ENCODE measurements around the gene RAB5IF.

RAB5IF gene

DNA sequence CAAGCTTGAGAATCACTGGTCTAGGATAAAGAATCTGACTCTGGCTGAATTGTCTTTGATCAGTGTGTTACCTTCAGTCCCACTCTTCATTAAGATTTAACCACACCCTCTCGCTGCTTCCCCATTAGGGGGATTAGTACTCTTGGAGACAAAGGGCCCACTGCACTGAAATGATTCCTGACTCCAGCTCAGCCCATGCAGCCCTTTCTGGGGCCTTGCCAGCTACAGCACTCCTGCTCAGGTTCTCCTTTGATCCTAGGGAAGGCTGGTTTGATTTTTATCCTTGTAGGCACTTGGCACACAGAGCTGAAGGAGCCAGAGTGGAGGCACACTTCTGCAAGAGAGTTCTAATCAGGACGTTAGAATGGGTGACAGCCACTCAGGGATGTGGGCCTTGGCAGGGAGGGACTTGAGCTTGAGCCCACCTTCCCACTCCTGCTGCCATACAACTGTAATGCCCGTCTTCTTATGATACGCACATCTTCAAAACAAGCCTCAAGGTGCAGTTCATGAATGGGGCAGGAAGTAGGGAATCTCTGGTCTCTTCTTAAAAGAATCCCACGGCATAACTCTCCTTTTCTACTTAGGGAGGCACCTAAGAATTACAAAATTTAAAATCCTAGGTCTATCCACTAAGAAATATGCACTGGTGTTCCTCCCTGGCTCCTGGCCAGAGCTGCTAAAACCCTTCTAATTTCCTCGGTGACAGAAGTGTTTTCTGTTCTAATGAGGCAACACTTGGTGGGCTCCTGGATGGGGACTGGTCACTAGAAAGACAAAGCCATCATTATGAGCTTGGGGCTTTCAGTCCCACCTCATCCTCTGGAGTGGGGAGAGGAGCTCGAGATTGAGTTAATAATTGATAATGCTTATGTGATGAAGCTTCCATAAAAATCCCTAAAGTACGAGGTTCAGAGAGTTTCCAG lies 41.9 kb downstream of the RAB5IF start:
- no peak for TF ChIP-seq POLR2A (IDR thresholded peaks at IDR 0.05; ENCODE audit: low read depth, low read length)
- DNase-seq (ENCODE audit: insufficient read length, low spot score): no peak
- no peak for FAIRE-seq

DNA sequence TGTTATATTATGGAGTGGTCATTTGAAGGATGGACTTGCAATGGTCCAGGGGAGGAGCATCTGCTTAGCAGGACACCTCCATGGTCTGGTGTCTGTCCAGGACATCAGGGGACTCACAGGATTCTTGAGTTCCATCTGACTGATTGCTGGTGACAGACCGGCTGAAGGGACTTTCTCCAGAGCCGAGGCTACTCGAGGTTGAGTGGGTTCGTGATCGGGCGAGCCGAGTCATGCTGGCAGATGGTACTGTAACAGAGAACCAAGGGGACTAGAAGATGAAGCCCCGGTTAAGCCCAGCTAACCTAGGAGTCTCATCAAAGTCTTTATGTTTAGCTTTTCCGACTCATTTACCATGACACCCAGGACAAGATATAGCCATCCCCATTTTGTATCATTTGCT lies 47.9 kb downstream of the RAB5IF start:
- DNase-seq (ENCODE audit: insufficient read length, low spot score): no peak
- FAIRE-seq: no peak
- TF ChIP-seq POLR2A (IDR thresholded peaks at IDR 0.05; ENCODE audit: low read depth, low read length): no peak

DNA sequence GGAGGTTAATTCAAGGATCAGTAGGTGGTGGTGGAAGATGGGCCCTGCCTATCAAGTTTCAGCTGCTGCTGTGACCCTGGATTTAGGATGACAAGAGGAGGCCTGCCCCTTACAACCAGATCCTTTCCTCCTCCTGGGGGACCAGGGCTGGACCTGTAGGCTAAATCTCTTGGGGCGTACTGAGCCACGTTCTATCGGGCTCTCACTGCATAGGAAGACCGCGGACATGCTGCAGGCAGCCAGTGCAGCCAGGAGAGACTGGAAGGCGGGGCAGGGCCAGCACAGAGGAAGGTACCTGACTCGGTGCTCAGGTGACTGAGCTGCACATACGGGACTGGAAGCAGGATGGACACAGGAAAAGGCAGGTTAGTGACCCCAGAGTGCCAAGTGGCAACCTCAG lies 48.9 kb downstream of the RAB5IF start:
- DNase-seq (ENCODE audit: insufficient read length, low spot score) (no peak), FAIRE-seq (no peak)
- TF ChIP-seq POLR2A (IDR thresholded peaks at IDR 0.05; ENCODE audit: low read depth, low read length): no peak

DNA sequence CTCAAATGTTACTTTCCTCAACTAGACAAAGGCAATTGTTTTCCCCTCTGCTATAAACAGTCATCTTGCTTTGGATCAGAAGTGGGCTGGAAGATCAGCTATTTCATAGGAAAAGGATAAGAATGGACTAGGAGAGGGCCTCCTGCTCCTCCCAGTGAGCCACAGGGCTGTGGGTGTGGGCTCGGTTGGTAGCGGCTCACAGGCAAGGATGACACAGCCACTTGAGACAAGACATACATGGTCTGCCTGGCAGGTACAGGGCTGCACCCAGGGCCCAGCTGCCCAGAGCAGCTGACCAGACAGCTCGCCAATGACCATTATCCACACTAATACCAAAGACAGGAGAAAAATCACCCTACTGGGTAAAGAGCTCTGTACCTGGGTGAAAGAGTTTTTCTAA lies 49.4 kb downstream of the RAB5IF start:
- DNase-seq (ENCODE audit: insufficient read length, low spot score) (no peak), FAIRE-seq (no peak)
- TF ChIP-seq POLR2A (IDR thresholded peaks at IDR 0.05; ENCODE audit: low read depth, low read length): no peak

DNA sequence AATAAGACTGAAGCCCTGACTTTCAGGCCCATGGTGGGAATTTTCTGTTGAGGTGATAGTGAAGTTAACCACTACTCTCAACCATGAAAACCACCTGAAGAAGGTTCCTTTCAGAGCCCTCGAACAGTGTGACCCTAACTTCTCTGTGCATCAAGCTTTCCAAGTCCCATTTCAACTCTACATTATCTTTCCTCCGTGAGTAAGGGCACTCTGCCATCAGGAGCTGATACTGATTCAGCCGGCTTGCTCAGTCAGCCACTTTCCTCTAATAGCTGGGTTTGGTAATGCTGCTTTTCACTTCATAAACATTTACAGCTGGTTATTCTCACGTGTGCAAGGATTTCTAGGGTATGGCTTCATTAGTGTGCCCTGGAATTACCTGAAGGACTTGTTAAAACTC lies 51.2 kb downstream of the RAB5IF start:
- FAIRE-seq (no peak), DNase-seq (ENCODE audit: insufficient read length, low spot score) (no peak)
- TF ChIP-seq POLR2A (IDR thresholded peaks at IDR 0.05; ENCODE audit: low read depth, low read length): no peak

DNA sequence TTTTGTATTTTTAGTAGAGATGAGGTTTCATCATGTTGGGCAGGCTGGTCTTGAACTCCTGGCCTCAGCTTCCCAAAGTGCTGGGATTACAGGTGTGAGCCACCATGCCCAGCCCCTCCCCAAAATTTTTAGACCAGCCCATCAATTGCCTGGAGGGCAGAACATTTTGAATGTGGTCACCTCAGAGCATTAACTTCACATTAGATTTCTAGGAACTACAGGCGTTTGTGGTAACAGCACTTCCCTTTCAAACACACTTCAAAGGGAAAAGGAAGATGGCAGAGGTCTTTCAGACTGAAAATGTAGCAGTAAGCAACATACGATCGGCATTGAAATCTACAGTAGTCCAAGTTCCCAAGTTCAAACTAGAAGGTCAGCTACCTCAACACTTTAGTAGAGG lies 52.7 kb downstream of the RAB5IF start:
- DNase-seq (ENCODE audit: insufficient read length, low spot score) (no peak), FAIRE-seq (no peak)
- TF ChIP-seq POLR2A (IDR thresholded peaks at IDR 0.05; ENCODE audit: low read depth, low read length): no peak

Data from H54 (cell line).